Measurements from ENCODE around the gene GRWD1. TPM values are rescaled to one million over a fixed set of nuclear protein-coding genes. Genes with fewer than 3 reads are reported as not detected.

The GRWD1 gene
- total and polyA plus RNA-seq, 2 of the 8 experiments (the other 6 are each of a cell fraction or from before 2014, with no cell fraction given): 36.9 to 61.9 TPM

GRCh38 chr19:48468772-48469288 lies 23.0 kb downstream of the GRWD1 start (continued):
- TF ChIP-seq HDAC2 (IDR thresholded peaks at IDR 0.05; ENCODE audit: borderline replicate concordance in 1 of 2, low read depth in 2 of 2, low read length in 2 of 2) (no peak), KDM1A (IDR thresholded peaks at IDR 0.05; ENCODE audit: borderline replicate concordance, low read length) (no peak), NRF1 (IDR thresholded peaks at IDR 0.05; ENCODE audit: low read depth, low read length) (peak; percentile 66), MAFK (IDR thresholded peaks at IDR 0.05; ENCODE audit: low read depth, low read length) (no peak), HDAC6 (IDR thresholded peaks at IDR 0.05; ENCODE audit: low read depth, low read length) (no peak), SP1 (IDR thresholded peaks at IDR 0.05; ENCODE audit: low read depth, low read length) (peak; percentile 98), USF2 (IDR thresholded peaks at IDR 0.05; ENCODE audit: low read length) (peak; percentile 6; the same call in 1 of the 2 replicates), SP2 (IDR thresholded peaks at IDR 0.05; ENCODE audit: low read length) (peak; percentile 88), MAX (IDR thresholded peaks at IDR 0.05) (peak; percentile 67), CHD2 (IDR thresholded peaks at IDR 0.05; ENCODE audit: low read length) (peak; percentile 92), TEAD4 (IDR thresholded peaks at IDR 0.05; ENCODE audit: low read depth, low read length) (no peak), SIN3A (conservative IDR thresholded peaks at IDR 0.05 in 1 of 2, IDR thresholded peaks at IDR 0.05 in 1 of 2; ENCODE audit: low read depth in 1 of 2, low read length in 2 of 2) (peak; percentile 65 to 79; a peak in 2 of 4 replicates)
